ENCODE measurements around the gene ALDH5A1. TPM values are rescaled to one million over a fixed set of nuclear protein-coding genes. Genes with fewer than 3 reads are reported as not detected.
A peak's percentile ranks its signal among the peaks of the same experiment; 100 is the strongest.

ALDH5A1 gene
- total RNA-seq, 1 experiment from 2014 or later: 0.66 TPM

GRCh38 chr6:24469811-24470210 is 25.0 kb upstream of the ALDH5A1 start:
- H3K9me3 ChIP-seq (replicated peaks): no peaks in the 10 kb centered on the region
- no peak overlapping the region for H3K4me3 ChIP-seq
- no peak overlapping the region for H3K27ac ChIP-seq

GRCh38 chr6:24472181-24472580 is 22.6 kb upstream of the ALDH5A1 start:
- Histone ChIP-seq H3K4me1 (replicated peaks) (no peaks in the 10 kb centered on the region), H3K27me3 (replicated peaks) (no peaks in the 10 kb centered on the region), H3K27ac (no peak overlapping the region), H3K9me3 (replicated peaks) (no peaks in the 10 kb centered on the region), H3K36me3 (no peaks in the 10 kb centered on the region), H3K4me3 (no peak overlapping the region)
- no peak for DNase-seq (ENCODE audit: low read depth in 1 of 2, low spot score in 2 of 2)

More at GRCh38 chr6:24469811-24470210, 25.0 kb upstream of the ALDH5A1 start:
- no peaks in the 10 kb centered on the region for H3K36me3 ChIP-seq
- DNase-seq (ENCODE audit: low read depth in 1 of 2, low spot score in 2 of 2): no peak
- no peaks in the 10 kb centered on the region for H3K4me1 ChIP-seq (replicated peaks)
- H3K27me3 ChIP-seq (replicated peaks): no peaks in the 10 kb centered on the region

GRCh38 chr6:24476631-24477030 is 18.1 kb upstream of the ALDH5A1 start:
- Histone ChIP-seq H3K27ac (no peak overlapping the region), H3K9me3 (replicated peaks) (no peaks in the 10 kb centered on the region)
- no peak for DNase-seq (ENCODE audit: low read depth in 1 of 2, low spot score in 2 of 2)

GRCh38 chr6:24477070-24477469 is 17.7 kb upstream of the ALDH5A1 start:
- Histone ChIP-seq H3K4me1 (replicated peaks) (no peaks in the 10 kb centered on the region), H3K27ac (no peak overlapping the region), H3K36me3 (no peaks in the 10 kb centered on the region), H3K4me3 (no peak overlapping the region), H3K9me3 (replicated peaks) (no peaks in the 10 kb centered on the region), H3K27me3 (replicated peaks) (no peaks in the 10 kb centered on the region)
- DNase-seq (ENCODE audit: low read depth in 1 of 2, low spot score in 2 of 2): no peak

More at GRCh38 chr6:24476631-24477030, 18.1 kb upstream of the ALDH5A1 start:
- no peaks in the 10 kb centered on the region for H3K36me3 ChIP-seq
- no peak overlapping the region for H3K4me3 ChIP-seq
- no peaks in the 10 kb centered on the region for H3K27me3 ChIP-seq (replicated peaks)
- no peaks in the 10 kb centered on the region for H3K4me1 ChIP-seq (replicated peaks)

GRCh38 chr6:24478903-24479302 is 15.9 kb upstream of the ALDH5A1 start:
- Histone ChIP-seq H3K27ac (no peak overlapping the region), H3K27me3 (replicated peaks) (no peaks in the 10 kb centered on the region), H3K36me3 (no peaks in the 10 kb centered on the region), H3K4me3 (no peak overlapping the region), H3K9me3 (replicated peaks) (no peaks in the 10 kb centered on the region), H3K4me1 (replicated peaks) (no peaks in the 10 kb centered on the region)
- no peak for DNase-seq (ENCODE audit: low read depth in 1 of 2, low spot score in 2 of 2)

GRCh38 chr6:24480705-24481104 is 14.1 kb upstream of the ALDH5A1 start:
- Histone ChIP-seq H3K4me1 (replicated peaks) (no peaks in the 10 kb centered on the region), H3K27me3 (replicated peaks) (no peaks in the 10 kb centered on the region), H3K4me3 (no peak overlapping the region), H3K27ac (no peak overlapping the region), H3K9me3 (replicated peaks) (no peaks in the 10 kb centered on the region), H3K36me3 (no peaks in the 10 kb centered on the region)
- DNase-seq (ENCODE audit: low read depth in 1 of 2, low spot score in 2 of 2): no peak

GRCh38 chr6:24481449-24481848 is 13.3 kb upstream of the ALDH5A1 start:
- no peaks in the 10 kb centered on the region for H3K27me3 ChIP-seq (replicated peaks)
- H3K9me3 ChIP-seq (replicated peaks): no peaks in the 10 kb centered on the region
- H3K4me1 ChIP-seq (replicated peaks): no peaks in the 10 kb centered on the region
- no peaks in the 10 kb centered on the region for H3K36me3 ChIP-seq
- H3K4me3 ChIP-seq: no peak overlapping the region
- no peak overlapping the region for H3K27ac ChIP-seq
- no peak for DNase-seq (ENCODE audit: low read depth in 1 of 2, low spot score in 2 of 2)

GRCh38 chr6:24484657-24485323 is 10.0 kb upstream of the ALDH5A1 start:
- DNase-seq (ENCODE audit: low read depth in 1 of 2, low spot score in 2 of 2): no peak
- no peaks in the 10 kb centered on the region for H3K9me3 ChIP-seq (replicated peaks)
- H3K4me1 ChIP-seq (replicated peaks): no peaks in the 10 kb centered on the region
- H3K36me3 ChIP-seq: no peaks in the 10 kb centered on the region
- no peaks in the 10 kb centered on the region for H3K27me3 ChIP-seq (replicated peaks)
- no peak overlapping the region for H3K4me3 ChIP-seq
- H3K27ac ChIP-seq: no peak overlapping the region

- H3K4me3 ChIP-seq: no peak overlapping the region
- H3K9me3 ChIP-seq (replicated peaks): no peaks in the 10 kb centered on the region
- no peak overlapping the region for H3K27ac ChIP-seq
- DNase-seq (ENCODE audit: low read depth in 1 of 2, low spot score in 2 of 2): no peak
- H3K27me3 ChIP-seq (replicated peaks): no peaks in the 10 kb centered on the region
- H3K36me3 ChIP-seq: no peaks in the 10 kb centered on the region
- H3K4me1 ChIP-seq (replicated peaks): no peaks in the 10 kb centered on the region
These were observed 8.7 kb upstream of the ALDH5A1 start for GRCh38 chr6:24486065-24486464.

- no peaks in the 10 kb centered on the region for H3K36me3 ChIP-seq
- DNase-seq (ENCODE audit: low read depth in 1 of 2, low spot score in 2 of 2): no peak
- H3K27ac ChIP-seq: no peak within 1 kb of the TSS
- no peaks in the 10 kb centered on the region for H3K9me3 ChIP-seq (replicated peaks)
- no peak within 1 kb of the TSS for H3K4me3 ChIP-seq
- 0 out of 2 replicates have a peak, but pooled peaks cover 8% of the 10 kb centered on the region for H3K27me3 ChIP-seq (replicated peaks)
- peaks cover 2% of the 10 kb centered on the region for H3K4me1 ChIP-seq (replicated peaks)
These were observed 5.3 kb upstream of the ALDH5A1 start, which contains the start of gene GPLD1 for GRCh38 chr6:24489470-24489869. Gene GPLD1 (minus strand): TSS chr6:24489578. CDS start chr6:24489511, 67 bp downstream.

- H3K27ac ChIP-seq: no peak overlapping the region
- H3K27me3 ChIP-seq (replicated peaks): 0 out of 2 replicates have a peak, but pooled peaks cover 8% of the 10 kb centered on the region
- H3K9me3 ChIP-seq (replicated peaks): no peaks in the 10 kb centered on the region
- DNase-seq (ENCODE audit: low read depth in 1 of 2, low spot score in 2 of 2): no peak
- H3K4me3 ChIP-seq: no peak overlapping the region
- H3K4me1 ChIP-seq (replicated peaks): peaks cover 6% of the 10 kb centered on the region
- no peaks in the 10 kb centered on the region for H3K36me3 ChIP-seq
These were observed 4.9 kb upstream of the ALDH5A1 start for GRCh38 chr6:24489881-24490280.

GRCh38 chr6:24490948-24491347 is 3.8 kb upstream of the ALDH5A1 start:
- H3K9me3 ChIP-seq (replicated peaks): no peaks in the 10 kb centered on the region
- DNase-seq (ENCODE audit: low read depth in 1 of 2, low spot score in 2 of 2): no peak
- H3K4me1 ChIP-seq (replicated peaks): peaks cover 13% of the 10 kb centered on the region
- no peak overlapping the region for H3K27ac ChIP-seq
- 0 out of 2 replicates have a peak, but pooled peaks cover 8% of the 10 kb centered on the region for H3K27me3 ChIP-seq (replicated peaks)
- no peak overlapping the region for H3K4me3 ChIP-seq
- no peaks in the 10 kb centered on the region for H3K36me3 ChIP-seq

GRCh38 chr6:24492475-24492874 is 2.3 kb upstream of the ALDH5A1 start:
- no peak overlapping the region for H3K27ac ChIP-seq
- no peak overlapping the region for H3K4me3 ChIP-seq
- DNase-seq (ENCODE audit: low read depth in 1 of 2, low spot score in 2 of 2): no peak

GRCh38 chr6:24493945-24494820 is 586 bp upstream of the ALDH5A1 start:
- Histone ChIP-seq H3K9me3 (replicated peaks) (no peaks in the 10 kb centered on the region), H3K36me3 (no peaks in the 10 kb centered on the region), H3K4me3 (peak overlapping the region; percentile 55), H3K4me1 (replicated peaks) (peaks cover 13% of the 10 kb centered on the region), H3K27ac (no peak overlapping the region), H3K27me3 (replicated peaks) (0 out of 2 replicates have a peak, but pooled peaks cover 11% of the 10 kb centered on the region)
- no peak for DNase-seq (ENCODE audit: low read depth in 1 of 2, low spot score in 2 of 2)

More at GRCh38 chr6:24492475-24492874, 2.3 kb upstream of the ALDH5A1 start:
- Histone ChIP-seq H3K27me3 (replicated peaks) (0 out of 2 replicates have a peak, but pooled peaks cover 11% of the 10 kb centered on the region), H3K4me1 (replicated peaks) (peaks cover 13% of the 10 kb centered on the region), H3K36me3 (no peaks in the 10 kb centered on the region), H3K9me3 (replicated peaks) (no peaks in the 10 kb centered on the region)

All from SJSA1 (cell line).